ENCODE measurements around the gene PRODH2. TPM values are rescaled to one million over a fixed set of nuclear protein-coding genes. Genes with fewer than 3 reads are reported as not detected.

The PRODH2 gene
- total and polyA plus RNA-seq, 2 experiments from 2014 or later: 6.8 to 13.9 TPM

- Histone ChIP-seq H3K9me3 (ENCODE audit: low read depth) (no peaks in the 10 kb centered on the region), H3K36me3 (replicated peaks; ENCODE audit: insufficient read depth, low read depth) (no peaks in the 10 kb centered on the region), H3K9me2 (replicated peaks; ENCODE audit: insufficient read depth) (no peaks in the 10 kb centered on the region), H4K20me1 (ENCODE audit: insufficient read depth, poor library complexity, severe bottlenecking) (no peaks in the 10 kb centered on the region), H3K4me2 (no peak overlapping the region), H2AFZ (no peak overlapping the region), H3K27me3 (peaks cover 59% of the 10 kb centered on the region), H3K27ac (no peak overlapping the region), H3K79me2 (no peaks in the 10 kb centered on the region), H3K4me3 (no peak overlapping the region), H3K4me1 (ENCODE audit: insufficient read depth) (peaks cover 15% of the 10 kb centered on the region)
- 83% methylated on average over 8 of the region's 8 CpGs for WGBS (ENCODE audit: low lambda C conversion rate, missing lambda C conversion rate)
- no peak for DNase-seq (ENCODE audit: low spot score)
- TF ChIP-seq EZH2phosphoT487 (IDR thresholded peaks at IDR 0.05; ENCODE audit: low read depth, severe bottlenecking, unreplicated experiment) (no peak), CTCF (IDR thresholded peaks at IDR 0.05; ENCODE audit: poor library complexity) (no peak), EZH2 (IDR thresholded peaks at IDR 0.05; ENCODE audit: borderline replicate concordance) (no peak)
Measured at GRCh38 chr19:35847911-35848310, 35.3 kb upstream of the PRODH2 start.

GRCh38 chr19:35846038-35846668, 33.5 kb upstream of the PRODH2 start:
- DNase-seq (ENCODE audit: low spot score): peak; percentile 23
- Histone ChIP-seq H3K4me1 (ENCODE audit: insufficient read depth) (peaks cover 15% of the 10 kb centered on the region), H3K36me3 (replicated peaks; ENCODE audit: insufficient read depth, low read depth) (no peaks in the 10 kb centered on the region), H4K20me1 (ENCODE audit: insufficient read depth, poor library complexity, severe bottlenecking) (no peaks in the 10 kb centered on the region), H2AFZ (no peak overlapping the region), H3K79me2 (no peaks in the 10 kb centered on the region), H3K4me3 (no peak overlapping the region), H3K9me2 (replicated peaks; ENCODE audit: insufficient read depth) (no peaks in the 10 kb centered on the region), H3K4me2 (peak overlapping the region; percentile 86), H3K9me3 (ENCODE audit: low read depth) (no peaks in the 10 kb centered on the region), H3K27ac (no peak overlapping the region), H3K27me3 (peaks cover 57% of the 10 kb centered on the region)
- TF ChIP-seq EZH2 (IDR thresholded peaks at IDR 0.05; ENCODE audit: borderline replicate concordance) (no peak), EZH2phosphoT487 (IDR thresholded peaks at IDR 0.05; ENCODE audit: low read depth, severe bottlenecking, unreplicated experiment) (no peak), CTCF (IDR thresholded peaks at IDR 0.05; ENCODE audit: poor library complexity) (no peak)
- WGBS (ENCODE audit: low lambda C conversion rate, missing lambda C conversion rate): 3% methylated on average over 26 of the region's 26 CpGs

GRCh38 chr19:35845215-35846037, 32.8 kb upstream of the PRODH2 start:
- Histone ChIP-seq H3K9me3 (ENCODE audit: low read depth) (no peaks in the 10 kb centered on the region), H3K79me2 (no peaks in the 10 kb centered on the region), H3K4me2 (peak overlapping the region; percentile 86), H2AFZ (no peak overlapping the region), H3K4me3 (peak overlapping the region; percentile 20), H4K20me1 (ENCODE audit: insufficient read depth, poor library complexity, severe bottlenecking) (no peaks in the 10 kb centered on the region), H3K36me3 (replicated peaks; ENCODE audit: insufficient read depth, low read depth) (no peaks in the 10 kb centered on the region), H3K4me1 (ENCODE audit: insufficient read depth) (peaks cover 15% of the 10 kb centered on the region), H3K27ac (no peak overlapping the region), H3K9me2 (replicated peaks; ENCODE audit: insufficient read depth) (no peaks in the 10 kb centered on the region), H3K27me3 (peaks cover 52% of the 10 kb centered on the region)
- TF ChIP-seq EZH2phosphoT487 (IDR thresholded peaks at IDR 0.05; ENCODE audit: low read depth, severe bottlenecking, unreplicated experiment): no peak
- WGBS (ENCODE audit: low lambda C conversion rate, missing lambda C conversion rate): 10% methylated on average over 43 of the region's 63 CpGs
- peak; percentile 68 for DNase-seq (ENCODE audit: low spot score)

All from hepatocyte (in vitro differentiated cells).